SK-N-MC (cell line): ENCODE measurements around the gene AKT2.

Experiments
- DNase-seq: peaks from one replicate; pipeline ENCODE4 v3.0.0-alpha.2; 2011; ENCODE audit warnings: low read depth, low spot score
- H3K27ac ChIP-seq: fragments of 200-600 bp; sonication (generic); 2 replicates; pipeline ENCODE4 v1.5.1; 2016; ENCODE audit warnings: mixed run types
- H3K36me3 ChIP-seq: fragments of 200-600 bp; sonication (generic); 2 replicates; pipeline ENCODE4 v1.6.1; 2017; ENCODE audit warnings: antibody characterized with exemption, low read length, mixed read lengths; ENCODE audit not compliant: insufficient read depth
- H3K4me3 ChIP-seq: fragments of 200-600 bp; sonication (generic); 2 replicates; pipeline ENCODE4 v1.5.1; 2016
- H3K9ac ChIP-seq: fragments of 200-600 bp; sonication (generic); 2 replicates; pipeline ENCODE4 v1.8.0; 2017; ENCODE audit warnings: mixed run types, mixed read lengths; ENCODE audit not compliant: insufficient read length
- H3K9me3 ChIP-seq: fragments of 200-600 bp; sonication (generic); 2 replicates; pipeline ENCODE4 v1.6.1; 2017; ENCODE audit warnings: low read depth, mild to moderate bottlenecking, antibody characterized with exemption, low read length, moderate library complexity, mixed read lengths
- EZH2 ChIP-seq: fragments of 200-600 bp; sonication (generic); IDR thresholded peaks from one replicate; pipeline ENCODE4 v1.6.1; 2017; ENCODE audit warnings: antibody characterized with exemption
- FOXP2 ChIP-seq: optimal IDR thresholded peaks from 2 replicates; pipeline ENCODE3; 2011; ENCODE audit warnings: mild to moderate bottlenecking, moderate library complexity; ENCODE audit not compliant: insufficient read depth; ENCODE audit errors: extremely low read length, control extremely low read depth
- POLR2AphosphoS5 ChIP-seq: IDR thresholded peaks from 2 replicates; pipeline ENCODE4 v1.6.1; 2012; ENCODE audit warnings: mild to moderate bottlenecking, low read depth, low read length, borderline replicate concordance

The AKT2 gene

DNA sequence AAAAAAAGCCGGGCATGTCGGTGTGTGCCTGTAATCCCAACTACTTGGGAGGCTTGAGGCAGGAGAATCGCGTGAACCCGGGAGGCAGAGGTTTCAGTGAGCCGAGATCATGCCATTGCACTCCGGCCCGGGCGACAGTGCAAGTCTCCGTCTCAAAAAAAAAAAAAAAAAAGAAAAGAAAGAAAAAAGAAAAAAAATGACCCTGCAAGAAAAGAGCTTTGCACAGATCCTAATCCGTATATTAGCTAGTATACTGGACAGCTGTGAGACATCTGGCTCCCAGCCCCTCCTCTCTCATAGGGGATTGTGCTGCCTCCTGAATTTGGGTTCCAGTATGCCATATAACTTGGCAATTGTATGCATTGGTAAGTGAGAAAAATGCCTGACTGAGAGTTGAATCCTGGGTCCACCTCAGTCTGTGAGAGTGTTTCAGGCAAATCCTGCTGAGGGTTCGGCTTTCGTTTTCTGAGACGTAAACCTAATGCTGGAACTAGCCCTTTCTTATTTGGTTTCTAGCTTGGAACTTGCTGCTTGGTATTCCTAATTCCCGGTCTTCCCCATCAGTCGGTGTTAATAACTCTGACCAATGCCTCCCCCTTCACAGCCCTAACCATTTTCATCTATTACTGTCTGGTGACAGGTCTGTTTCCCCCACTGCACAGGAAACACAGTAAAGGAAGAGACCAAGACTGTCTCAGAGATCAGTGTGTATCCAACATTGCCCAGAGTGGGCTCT lies 1.3 kb upstream of the AKT2 start:
- no peaks in the 10 kb centered on the region for H3K9me3 ChIP-seq
- H3K36me3 ChIP-seq: no peaks in the 10 kb centered on the region
- H3K4me3 ChIP-seq: no peak overlapping the region
- TF ChIP-seq EZH2: no peak
- no peak for TF ChIP-seq POLR2AphosphoS5
- TF ChIP-seq FOXP2: no peak
- no peak for DNase-seq
- peak overlapping the region; percentile 97 for H3K27ac ChIP-seq
- peak overlapping the region; percentile 83 for H3K9ac ChIP-seq

DNA sequence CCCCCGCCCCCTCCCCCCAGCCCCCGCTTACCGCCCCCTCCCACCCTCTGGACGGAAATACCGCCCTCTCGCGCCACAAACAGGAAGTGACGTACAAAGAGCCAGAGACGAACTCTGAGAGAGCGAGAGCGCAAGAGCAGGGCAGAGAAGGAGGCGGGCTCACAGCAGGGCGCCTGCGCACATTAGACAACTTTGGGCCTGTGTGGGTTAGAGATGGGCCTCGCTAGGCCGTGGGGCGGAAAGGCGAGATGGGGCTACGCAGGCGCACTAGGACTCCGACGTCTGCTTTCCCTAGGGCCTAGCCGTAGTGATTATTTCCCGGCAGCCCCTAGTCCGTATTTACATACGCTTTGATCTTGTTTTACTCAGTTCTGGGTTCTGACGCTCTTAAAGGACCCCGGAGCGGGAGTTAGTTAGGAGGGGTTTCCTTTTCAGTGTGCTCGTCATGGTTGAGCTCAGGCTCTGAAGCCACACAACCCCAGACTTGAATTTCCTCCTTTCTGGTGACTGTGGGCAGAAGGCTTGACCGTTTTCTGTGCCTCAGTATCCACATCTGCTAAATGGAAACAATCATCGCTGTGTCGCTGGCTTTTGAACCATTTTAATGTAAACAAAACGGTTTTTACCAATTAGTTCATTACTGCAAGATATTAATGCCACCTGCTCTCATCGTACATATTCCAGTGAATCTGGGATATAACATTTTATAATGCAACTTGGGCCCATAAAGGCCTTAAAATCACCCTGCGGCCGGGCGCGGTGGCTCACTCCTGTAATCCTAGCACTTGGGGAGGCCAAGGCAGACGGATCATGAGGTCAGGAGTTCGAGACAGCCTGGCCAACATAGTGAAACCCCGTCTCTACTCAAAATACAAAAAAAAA lies 449 bp upstream of the AKT2 start:
- Histone ChIP-seq H3K9ac (peak overlapping the region; percentile 96), H3K9me3 (no peaks in the 10 kb centered on the region), H3K36me3 (no peaks in the 10 kb centered on the region), H3K4me3 (peak overlapping the region; percentile 90), H3K27ac (peak overlapping the region; percentile 97)
- peak; percentile 99 for DNase-seq
- TF ChIP-seq POLR2AphosphoS5: peak; percentile 70
- TF ChIP-seq EZH2: no peak
- TF ChIP-seq FOXP2: peak; percentile 93

DNA sequence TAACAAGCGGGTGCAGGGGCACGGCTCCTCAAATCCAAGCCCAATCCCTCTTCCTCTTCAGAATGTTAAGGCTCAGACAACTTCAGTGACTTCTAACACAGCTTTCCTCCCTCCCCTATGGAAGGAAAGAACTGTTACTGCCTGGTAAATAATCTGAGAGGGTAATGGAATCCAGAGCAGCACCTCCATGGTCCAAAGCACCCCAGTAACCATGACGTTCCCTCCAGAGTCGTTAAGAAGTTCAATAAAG lies 969 bp downstream of the AKT2 start:
- DNase-seq: no peak
- TF ChIP-seq POLR2AphosphoS5 (no peak), FOXP2 (no peak), EZH2 (no peak)
- peak overlapping the region; percentile 94 for H3K27ac ChIP-seq
- H3K36me3 ChIP-seq: no peaks in the 10 kb centered on the region
- H3K9me3 ChIP-seq: no peaks in the 10 kb centered on the region
- peak overlapping the region; percentile 90 for H3K4me3 ChIP-seq
- H3K9ac ChIP-seq: peak overlapping the region; percentile 96

DNA sequence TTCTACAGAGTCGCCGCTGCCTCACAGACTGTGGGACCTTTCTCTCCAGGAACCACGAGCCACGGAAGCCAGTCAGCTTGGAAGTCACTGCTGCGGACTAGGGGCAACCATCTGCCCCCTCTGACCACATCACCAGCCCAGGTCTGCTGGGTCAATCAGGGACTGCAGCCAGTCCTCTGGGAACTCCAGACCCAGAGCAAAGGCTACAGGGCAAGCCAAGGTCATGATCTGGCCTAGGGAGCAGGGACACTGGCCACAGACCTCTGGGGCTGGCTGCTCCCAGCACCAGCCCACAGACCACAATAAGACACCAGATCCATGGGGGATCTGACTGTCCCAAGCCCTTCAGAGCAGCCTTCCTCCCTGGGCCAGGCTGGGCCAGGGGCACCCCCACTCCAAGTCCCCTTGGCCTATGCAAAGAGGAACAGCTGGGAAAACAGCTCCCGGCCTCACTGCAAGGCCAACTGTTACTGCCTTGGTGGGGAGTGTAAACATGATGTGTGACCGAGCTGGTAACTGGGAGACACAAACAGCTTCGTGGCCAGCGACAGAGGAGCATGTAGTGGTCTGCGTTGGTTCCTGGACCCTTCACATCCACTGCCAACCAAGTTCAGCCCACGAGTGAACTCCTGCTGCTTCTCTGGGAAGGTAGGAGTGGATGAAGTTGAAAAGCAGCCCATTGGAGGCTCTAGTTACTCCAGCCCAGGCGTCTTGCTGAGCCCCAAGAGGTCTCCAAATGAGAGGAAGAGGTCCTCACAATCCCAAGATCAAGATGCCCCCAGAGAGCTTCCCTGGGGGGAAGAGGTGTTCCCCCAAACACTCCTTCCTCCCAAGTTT lies 1.5 kb downstream of the AKT2 start:
- H3K27ac ChIP-seq: peak overlapping the region; percentile 94

DNA sequence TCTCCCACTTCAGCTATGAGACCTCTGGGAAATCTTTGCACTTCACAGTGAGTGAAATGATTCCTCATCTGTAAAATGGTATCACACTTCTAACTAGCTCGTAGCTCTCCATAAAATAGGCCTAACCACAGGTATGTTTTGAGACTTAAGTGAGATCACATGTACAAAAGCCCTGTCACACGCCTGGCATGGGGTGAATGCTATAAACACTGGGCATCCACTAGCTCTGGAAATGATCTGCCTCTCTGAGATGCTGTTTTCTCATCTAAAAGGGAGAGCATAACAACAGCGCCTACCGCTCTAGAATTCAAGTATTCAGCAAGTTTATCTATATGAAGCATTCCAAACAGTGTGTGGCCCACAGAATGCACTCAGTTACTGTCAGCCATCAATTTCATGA lies 2.2 kb downstream of the AKT2 start:
- Histone ChIP-seq H3K36me3 (no peaks in the 10 kb centered on the region), H3K27ac (no peak overlapping the region), H3K9me3 (no peaks in the 10 kb centered on the region), H3K4me3 (no peak overlapping the region), H3K9ac (peak overlapping the region; percentile 6)
- no peak for DNase-seq
- TF ChIP-seq POLR2AphosphoS5: no peak
- TF ChIP-seq FOXP2: no peak
- no peak for TF ChIP-seq EZH2

More for the DNA sequence above, 1.5 kb downstream of the AKT2 start:
- Histone ChIP-seq H3K4me3 (peak overlapping the region; percentile 90), H3K9ac (peak overlapping the region; percentile 96), H3K9me3 (no peaks in the 10 kb centered on the region), H3K36me3 (no peaks in the 10 kb centered on the region)
- DNase-seq: no peak
- TF ChIP-seq POLR2AphosphoS5 (no peak), FOXP2 (no peak), EZH2 (no peak)

DNA sequence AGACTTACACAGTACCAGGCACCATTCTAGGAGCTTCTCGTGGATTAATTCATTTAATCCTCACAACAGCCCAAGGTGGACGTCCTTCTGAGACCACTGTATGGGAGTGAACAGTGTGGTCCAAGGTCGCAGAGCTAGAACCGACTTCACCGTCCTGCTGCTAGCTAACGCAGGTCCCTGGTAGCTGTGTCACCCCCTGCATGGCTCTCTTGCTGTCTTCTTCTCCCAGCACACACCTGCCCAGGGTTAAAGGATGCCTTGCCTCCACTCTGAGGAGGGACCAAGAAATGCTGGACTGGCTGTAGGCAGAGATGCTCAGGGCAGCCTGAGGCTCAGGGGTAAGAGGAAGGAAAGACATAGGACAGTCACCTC lies 3.0 kb downstream of the AKT2 start:
- TF ChIP-seq FOXP2 (no peak), EZH2 (no peak), POLR2AphosphoS5 (no peak)
- H3K9ac ChIP-seq: no peak overlapping the region

DNA sequence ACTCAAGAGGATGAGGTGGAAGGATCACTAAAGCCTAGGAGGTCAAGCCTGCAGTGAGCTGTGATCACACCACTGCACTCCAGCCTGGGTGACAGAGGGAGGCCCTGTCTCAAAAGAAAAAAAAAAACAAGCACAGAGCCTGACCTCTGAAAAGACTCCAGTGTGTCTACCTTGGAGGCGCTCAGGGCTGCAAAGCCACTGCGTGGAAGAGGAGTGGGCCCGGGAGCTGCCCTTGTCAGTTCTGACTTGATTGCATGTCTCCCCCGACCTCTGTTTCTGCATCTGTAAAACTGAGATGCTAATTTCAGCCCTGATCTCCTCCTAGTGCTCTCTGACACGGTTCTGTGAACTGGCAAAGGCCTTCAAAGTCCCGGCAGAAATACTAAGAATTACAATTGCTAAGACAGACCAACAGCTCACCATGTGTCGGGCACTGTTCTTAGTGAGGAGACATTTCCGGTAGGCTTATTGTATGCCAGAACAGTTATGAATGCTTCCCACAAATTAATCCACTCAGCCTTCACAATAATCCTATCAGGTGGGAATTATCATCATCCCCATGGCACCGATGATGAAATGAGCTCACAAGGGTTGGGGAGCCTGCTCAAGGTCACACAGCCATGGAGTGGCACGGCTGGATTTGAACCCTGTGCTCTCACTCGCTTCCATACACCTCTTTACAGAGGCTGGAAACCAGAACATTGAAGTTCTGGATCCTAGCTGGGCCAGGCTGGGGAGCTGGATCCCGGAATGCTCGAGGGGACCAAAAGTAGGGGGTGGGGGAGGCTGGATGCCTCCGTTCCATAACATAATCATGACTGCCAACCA lies 3.5 kb downstream of the AKT2 start:
- Histone ChIP-seq H3K9me3 (no peaks in the 10 kb centered on the region), H3K36me3 (no peaks in the 10 kb centered on the region), H3K4me3 (no peak overlapping the region), H3K27ac (peak overlapping the region; percentile 13; the same call in 1 of the 2 replicates), H3K9ac (no peak overlapping the region)
- DNase-seq: no peak
- no peak for TF ChIP-seq FOXP2
- no peak for TF ChIP-seq EZH2
- TF ChIP-seq POLR2AphosphoS5: no peak

More for the DNA sequence above, 3.0 kb downstream of the AKT2 start:
- no peak for DNase-seq
- no peaks in the 10 kb centered on the region for H3K9me3 ChIP-seq
- H3K36me3 ChIP-seq: no peaks in the 10 kb centered on the region
- 0 out of 2 replicates have a peak overlapping the region, but pooled peaks have one; percentile 2 for H3K27ac ChIP-seq
- H3K4me3 ChIP-seq: no peak overlapping the region
